Measurements from ENCODE around the gene PRKAB1. TPM values are rescaled to one million over a fixed set of nuclear protein-coding genes. Genes with fewer than 3 reads are reported as not detected.

The PRKAB1 gene
- total RNA-seq, 6 experiments from 2014 or later, result 14.7 to 19.5 (median 18.0) TPM

- peaks cover 39% of the 10 kb centered on the region for H3K4me1 Mint-ChIP-seq (ENCODE audit: low read depth)
- H3K4me3 Mint-ChIP-seq, result no peak overlapping the region
- peak overlapping the region; percentile 76 for H3K27ac Mint-ChIP-seq
- no peaks in the 10 kb centered on the region for H3K9me3 Mint-ChIP-seq
- H3K27me3 Mint-ChIP-seq (ENCODE audit: insufficient read depth), result no peaks in the 10 kb centered on the region
- no peak for TF ChIP-seq CTCF (IDR thresholded peaks at IDR 0.05)
- H3K36me3 Mint-ChIP-seq (ENCODE audit: low read depth), result peaks cover 47% of the 10 kb centered on the region
- no peak for DNase-seq
Observed at GRCh38 chr12:119681728-119682638, 14.1 kb downstream of the PRKAB1 start.

DNA sequence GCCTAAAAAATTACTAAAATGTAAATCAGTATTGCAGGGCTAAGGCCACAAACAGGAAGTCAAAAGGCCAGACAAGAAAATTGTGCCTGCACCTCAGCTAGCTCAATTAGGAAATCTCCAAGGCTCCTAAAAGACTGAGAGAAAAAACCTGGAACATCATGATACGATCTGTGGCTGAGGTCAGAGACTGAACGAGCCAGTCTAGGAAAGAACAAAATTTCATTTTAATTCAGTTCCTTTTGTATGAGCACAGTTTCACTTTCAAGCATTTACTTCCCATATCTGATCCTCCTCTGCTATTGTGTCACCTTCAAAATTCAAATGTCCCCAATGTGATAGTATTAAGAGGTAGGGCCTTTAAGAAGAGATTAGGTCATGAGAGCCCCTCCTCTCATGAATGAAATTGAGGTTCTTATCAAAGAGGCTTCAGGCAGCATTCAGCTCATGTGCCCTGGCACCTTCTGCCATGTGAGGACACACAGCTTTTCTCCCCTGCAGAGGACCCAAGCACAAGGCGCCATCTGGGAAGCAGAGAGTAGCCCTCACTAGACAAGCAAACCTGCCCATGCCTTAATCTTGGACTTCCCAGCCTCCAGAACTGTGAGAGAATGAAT is 14.8 kb downstream of the PRKAB1 start:
- Mint-ChIP-seq H3K36me3 (ENCODE audit: low read depth) (peaks cover 52% of the 10 kb centered on the region), H3K9me3 (no peaks in the 10 kb centered on the region), H3K27ac (peak overlapping the region; percentile 76), H3K27me3 (ENCODE audit: insufficient read depth) (no peaks in the 10 kb centered on the region), H3K4me3 (no peak overlapping the region; the same call in 1 of the 2 replicates), H3K4me1 (ENCODE audit: low read depth) (peaks cover 39% of the 10 kb centered on the region)
- no peak for DNase-seq
- no peak for TF ChIP-seq CTCF (IDR thresholded peaks at IDR 0.05)

- Mint-ChIP-seq H3K9me3 (no peaks in the 10 kb centered on the region), H3K4me3 (peak overlapping the region; percentile 4; the same call in 1 of the 2 replicates), H3K27ac (peak overlapping the region; percentile 76), H3K27me3 (ENCODE audit: insufficient read depth) (no peaks in the 10 kb centered on the region), H3K36me3 (ENCODE audit: low read depth) (peaks cover 52% of the 10 kb centered on the region), H3K4me1 (ENCODE audit: low read depth) (peaks cover 36% of the 10 kb centered on the region)
- TF ChIP-seq CTCF (IDR thresholded peaks at IDR 0.05), result no peak
- peak; percentile 74 for DNase-seq
Observed at GRCh38 chr12:119683413-119683812, 15.5 kb downstream of the PRKAB1 start.

GRCh38 chr12:119683816-119684215 is 15.9 kb downstream of the PRKAB1 start:
- Mint-ChIP-seq H3K9me3 (no peaks in the 10 kb centered on the region), H3K27me3 (ENCODE audit: insufficient read depth) (no peaks in the 10 kb centered on the region), H3K36me3 (ENCODE audit: low read depth) (peaks cover 49% of the 10 kb centered on the region), H3K27ac (peak overlapping the region; percentile 76), H3K4me3 (0 out of 2 replicates have a peak overlapping the region, but pooled peaks have one; percentile 4), H3K4me1 (ENCODE audit: low read depth) (peaks cover 33% of the 10 kb centered on the region)
- no peak for DNase-seq
- TF ChIP-seq CTCF (IDR thresholded peaks at IDR 0.05), result no peak

DNA sequence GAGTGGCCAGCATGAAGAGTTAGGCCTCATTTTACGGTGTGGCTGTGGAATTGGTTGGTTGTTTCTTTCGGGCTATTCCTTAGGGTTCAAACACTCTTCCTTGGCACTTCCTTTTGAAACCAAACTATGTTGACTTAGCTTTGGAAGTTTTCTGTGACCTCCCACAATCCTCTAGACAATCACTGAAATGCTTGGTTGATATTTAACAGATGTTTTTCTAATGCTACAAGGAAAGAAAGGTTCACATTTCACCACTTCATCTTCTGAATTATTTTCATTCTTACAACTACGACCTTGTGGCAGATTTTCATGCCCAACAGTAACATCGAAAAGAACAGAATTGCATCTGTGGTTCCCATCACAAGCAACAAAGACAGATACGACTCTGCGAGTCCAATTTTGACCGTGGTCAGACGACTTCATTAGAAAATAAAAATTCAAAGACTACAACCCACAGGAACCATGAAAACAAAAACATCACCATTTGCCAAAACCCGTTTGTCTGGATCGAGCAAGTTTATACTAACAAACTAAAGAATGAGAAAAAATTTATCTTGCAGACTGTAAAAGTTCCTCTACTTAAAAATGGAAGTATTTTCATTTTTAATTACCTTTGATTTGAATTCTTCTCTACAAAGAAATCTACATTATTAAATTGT is 16.9 kb downstream of the PRKAB1 start:
- Mint-ChIP-seq H3K36me3 (ENCODE audit: low read depth) (peaks cover 41% of the 10 kb centered on the region), H3K9me3 (no peaks in the 10 kb centered on the region), H3K27me3 (ENCODE audit: insufficient read depth) (no peaks in the 10 kb centered on the region), H3K4me1 (ENCODE audit: low read depth) (peaks cover 33% of the 10 kb centered on the region), H3K27ac (no peak overlapping the region), H3K4me3 (no peak overlapping the region)
- TF ChIP-seq CTCF (IDR thresholded peaks at IDR 0.05), result no peak
- DNase-seq, result no peak

Data from HFFc6 (cell line).